HG03108 (cell line): ENCODE data around the gene LGALS9C.
A peak's percentile ranks its signal among the peaks of the same experiment; 100 is the strongest.
"Not testable (repeated sequence)": the region's sequence is repeated elsewhere in the genome, so short reads cannot be mapped to it uniquely, and the experiment has no call there.

Experiments used
- ATAC-seq: cut with Tn5 transposase; IDR thresholded peaks from one replicate; pipeline ENCODE4 v1.9.1; 2021; ENCODE audit warnings: moderate library complexity; ENCODE audit not compliant: unreplicated experiment

LGALS9C gene

DNA sequence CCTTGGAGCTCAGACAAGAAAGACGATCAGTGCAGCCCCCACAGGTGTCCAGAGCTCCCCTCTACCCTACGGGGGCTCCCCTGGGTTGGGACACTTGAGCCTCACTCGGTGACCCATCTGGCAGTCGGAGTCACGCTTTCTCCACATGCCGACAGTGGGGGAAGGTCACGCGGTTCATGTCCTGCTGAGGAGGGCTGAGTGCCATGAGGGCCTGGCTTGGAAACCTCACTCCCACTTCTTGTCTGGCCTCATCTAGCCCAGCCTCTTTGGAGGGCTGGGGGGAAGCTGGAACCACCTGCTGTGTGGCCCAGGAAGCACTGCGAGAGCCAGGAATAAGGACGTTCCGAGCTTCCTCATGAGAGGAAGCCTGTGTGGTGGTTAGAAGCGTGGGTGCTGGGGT is 1.8 kb downstream of the LGALS9C start:
- not testable (repeated sequence) for ATAC-seq

DNA sequence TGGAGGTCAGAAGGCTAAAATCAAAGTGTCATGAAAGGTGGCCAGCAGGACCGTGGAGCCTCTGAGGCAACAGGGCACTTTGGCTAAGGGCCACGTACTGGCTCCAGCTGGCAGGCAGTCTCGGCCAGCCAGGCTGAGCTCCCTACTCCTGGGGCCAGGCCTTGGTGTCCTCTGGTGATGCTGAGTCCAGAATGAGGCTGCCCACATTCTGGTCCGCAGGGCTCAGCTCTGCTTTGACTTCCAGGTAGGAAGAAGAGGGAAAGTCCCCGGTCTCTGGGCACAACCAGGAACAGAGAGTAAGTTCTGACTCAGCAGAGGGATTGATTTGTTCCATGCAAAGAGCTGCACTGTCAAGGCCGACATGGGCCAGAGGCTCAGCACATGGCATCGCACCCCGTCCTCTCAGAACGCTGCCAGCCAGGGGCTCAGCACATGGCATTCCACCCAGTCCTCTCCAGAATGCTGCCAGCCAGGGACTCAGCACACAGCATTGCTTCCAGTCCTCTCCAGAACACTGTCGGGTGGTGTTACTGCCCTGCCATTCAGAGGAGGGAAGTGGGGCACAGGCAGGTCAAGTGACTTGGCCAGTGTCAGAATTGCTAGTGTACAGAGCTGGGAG is 2.5 kb downstream of the LGALS9C start:
- ATAC-seq = not testable (repeated sequence)

DNA sequence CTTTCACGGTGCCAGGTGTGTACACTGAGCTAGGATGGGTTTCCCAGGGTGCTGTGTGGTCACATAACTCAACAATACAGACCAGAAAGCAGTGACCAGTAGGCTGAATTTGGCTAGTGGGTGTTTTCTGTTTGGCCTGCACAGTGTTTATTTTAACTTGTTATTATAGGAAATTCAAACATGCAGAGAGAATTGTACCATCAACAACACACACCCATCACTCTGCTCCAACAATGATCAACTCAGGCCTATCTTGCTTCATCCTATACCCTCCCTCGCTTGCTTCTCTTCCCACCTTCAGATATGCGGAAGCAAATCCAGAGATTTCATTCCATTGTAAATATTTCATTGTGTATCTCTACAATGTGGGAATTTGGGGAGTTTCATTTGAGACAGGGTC is 5.2 kb downstream of the LGALS9C start:
- ATAC-seq = not testable (repeated sequence)

DNA sequence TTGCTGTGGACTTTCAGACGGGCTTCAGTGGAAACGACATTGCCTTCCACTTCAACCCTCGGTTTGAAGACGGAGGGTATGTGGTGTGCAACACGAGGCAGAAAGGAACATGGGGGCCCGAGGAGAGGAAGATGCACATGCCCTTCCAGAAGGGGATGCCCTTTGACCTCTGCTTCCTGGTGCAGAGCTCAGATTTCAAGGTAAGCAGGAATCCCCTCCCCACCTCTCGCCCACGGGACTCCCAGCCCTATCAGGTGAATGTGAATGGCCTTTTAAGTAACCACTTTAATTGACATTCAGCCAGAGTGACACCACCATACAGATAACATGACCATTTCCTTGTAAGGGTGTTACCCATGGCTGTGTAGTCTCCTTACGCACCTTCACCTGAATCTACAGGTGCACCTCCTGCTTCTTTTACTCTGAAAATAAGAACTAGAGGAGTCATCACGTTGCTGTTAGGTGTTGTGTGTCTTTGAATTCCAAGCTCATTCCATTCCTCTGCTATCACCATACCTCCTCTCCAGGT is 9.4 kb downstream of the LGALS9C start:
- not testable (repeated sequence) for ATAC-seq

DNA sequence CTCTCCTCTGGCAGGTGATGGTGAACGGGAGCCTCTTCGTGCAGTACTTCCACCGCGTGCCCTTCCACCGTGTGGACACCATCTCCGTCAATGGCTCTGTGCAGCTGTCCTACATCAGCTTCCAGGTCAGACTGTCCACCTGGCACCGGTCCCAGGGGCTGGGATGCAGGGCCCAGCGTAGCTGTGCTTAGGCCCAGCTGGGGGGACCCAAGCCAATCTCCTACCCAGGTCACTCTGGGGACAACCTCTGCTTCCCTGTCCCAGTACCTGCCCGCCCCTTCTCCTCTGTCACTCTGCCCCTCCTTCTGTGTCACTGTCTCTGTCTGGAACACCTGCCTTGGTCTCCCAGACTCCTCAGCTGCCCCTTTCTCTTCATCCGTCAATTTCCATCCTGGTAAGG is 11.0 kb downstream of the LGALS9C start:
- not testable (repeated sequence) for ATAC-seq

DNA sequence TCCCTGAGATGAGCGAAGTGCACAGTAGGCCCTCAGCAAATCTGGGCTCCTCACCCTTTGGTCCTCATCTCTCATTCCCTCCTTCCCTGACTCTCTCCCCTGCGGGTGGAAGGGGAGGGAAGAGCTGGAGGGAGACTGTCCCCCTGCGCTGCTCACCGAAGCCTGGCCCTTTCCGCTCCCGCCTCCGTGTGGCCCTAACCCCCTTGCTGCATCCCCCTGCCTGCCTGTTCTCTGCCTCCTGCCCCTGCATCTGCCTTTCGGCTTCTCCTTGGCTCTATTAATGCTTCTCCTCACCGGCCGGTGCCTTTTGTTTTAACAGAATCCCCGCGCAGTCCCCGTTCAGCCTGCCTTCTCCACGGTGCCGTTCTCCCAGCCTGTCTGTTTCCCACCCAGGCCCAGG is 12.0 kb downstream of the LGALS9C start:
- ATAC-seq = not testable (repeated sequence)

DNA sequence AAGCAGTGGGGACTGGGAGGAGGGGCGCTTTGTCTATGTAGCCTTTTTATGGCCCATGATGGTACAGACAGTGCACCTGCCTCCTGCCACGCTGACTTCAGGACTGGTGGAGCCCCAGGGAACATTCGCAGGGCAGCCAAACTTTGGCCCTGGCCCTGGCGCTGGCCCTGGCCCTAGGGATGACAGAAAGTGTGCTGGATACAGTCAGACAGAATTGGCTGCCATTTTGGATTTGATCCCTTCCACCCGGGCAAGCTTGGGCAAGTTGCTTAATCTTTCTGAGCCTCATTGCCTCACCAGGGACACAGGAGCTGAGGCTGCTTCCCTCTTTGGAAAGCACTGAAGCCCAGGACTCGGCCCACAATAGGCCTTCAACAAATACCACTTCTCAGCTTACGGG is 13.4 kb downstream of the LGALS9C start:
- not testable (repeated sequence) for ATAC-seq

DNA sequence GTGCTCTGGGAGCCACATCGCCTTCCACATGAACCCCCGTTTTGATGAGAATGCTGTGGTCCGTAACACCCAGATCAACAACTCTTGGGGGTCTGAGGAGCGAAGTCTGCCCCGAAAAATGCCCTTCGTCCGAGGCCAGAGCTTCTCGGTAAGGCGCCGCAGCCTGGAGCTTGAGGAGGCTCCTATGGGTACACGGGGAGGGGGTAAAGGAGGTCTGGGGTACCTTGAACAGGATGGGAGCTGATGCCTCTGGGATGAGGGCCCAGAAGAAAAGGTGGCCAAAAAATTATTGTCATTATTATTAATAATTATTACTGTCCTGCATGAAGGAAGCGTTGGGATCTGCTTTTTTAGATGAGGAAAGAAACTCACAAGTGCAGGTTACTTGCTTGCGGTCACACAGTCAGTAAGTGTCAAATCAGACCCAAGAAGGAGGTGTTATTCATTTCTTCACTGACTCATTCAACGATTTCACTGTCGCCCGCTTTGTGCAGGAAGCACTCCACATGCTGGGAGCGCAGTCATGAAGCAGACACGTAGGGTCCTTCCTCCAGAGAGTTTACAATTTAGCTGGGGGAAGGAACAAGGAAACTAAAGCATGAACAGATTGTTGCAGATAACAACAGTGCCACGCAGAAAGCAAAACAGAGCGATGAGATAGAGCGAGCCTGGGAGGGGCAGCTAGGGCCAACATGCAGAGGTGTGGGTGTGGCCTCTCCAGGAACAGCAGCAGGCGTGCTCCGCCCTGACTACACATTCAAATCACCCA is 16.3 kb downstream of the LGALS9C start:
- peak; percentile 82 for ATAC-seq

DNA sequence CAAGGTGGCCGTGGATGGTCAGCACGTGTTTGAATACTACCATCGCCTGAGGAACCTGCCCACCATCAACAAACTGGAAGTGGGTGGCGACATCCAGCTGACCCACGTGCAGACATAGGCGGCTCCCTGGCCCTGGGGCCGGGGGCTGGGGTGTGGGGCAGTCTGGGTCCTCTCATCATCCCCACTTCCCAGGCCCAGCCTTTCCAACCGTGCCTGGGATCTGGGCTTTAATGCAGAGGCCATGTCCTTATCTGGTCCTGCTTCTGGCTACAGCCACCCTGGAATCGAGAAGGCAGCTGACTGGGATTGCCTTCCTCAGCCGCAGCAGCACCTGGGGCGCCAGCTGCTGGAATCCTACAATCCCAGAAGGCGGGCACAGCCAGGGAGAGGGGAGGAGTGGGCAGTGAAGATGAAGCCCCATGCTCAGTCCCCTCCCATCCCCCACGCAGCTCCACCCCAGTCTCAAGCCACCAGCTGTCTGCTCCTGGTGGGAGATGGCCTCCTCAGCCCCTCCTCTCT is 17.7 kb downstream of the LGALS9C start:
- not testable (repeated sequence) for ATAC-seq

DNA sequence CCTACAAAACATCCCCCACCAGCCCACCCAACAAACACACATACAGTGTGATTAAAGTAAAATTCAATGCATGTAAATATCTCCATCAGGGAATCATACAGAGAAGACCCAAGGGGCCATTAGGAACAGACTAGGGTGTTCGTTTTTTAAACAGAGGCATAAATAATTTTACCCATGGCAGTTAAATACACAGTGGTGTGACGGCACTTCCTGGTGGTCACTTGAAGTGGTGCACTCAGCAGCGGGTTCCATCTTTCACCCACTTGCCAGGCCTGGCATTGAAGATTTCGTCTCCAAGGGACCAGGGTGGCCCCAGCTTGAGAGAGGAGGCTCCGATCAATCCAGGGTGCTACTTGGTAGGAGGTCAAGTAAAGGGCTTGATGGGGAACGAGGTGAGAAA is 20.5 kb downstream of the LGALS9C start:
- ATAC-seq = not testable (repeated sequence)

DNA sequence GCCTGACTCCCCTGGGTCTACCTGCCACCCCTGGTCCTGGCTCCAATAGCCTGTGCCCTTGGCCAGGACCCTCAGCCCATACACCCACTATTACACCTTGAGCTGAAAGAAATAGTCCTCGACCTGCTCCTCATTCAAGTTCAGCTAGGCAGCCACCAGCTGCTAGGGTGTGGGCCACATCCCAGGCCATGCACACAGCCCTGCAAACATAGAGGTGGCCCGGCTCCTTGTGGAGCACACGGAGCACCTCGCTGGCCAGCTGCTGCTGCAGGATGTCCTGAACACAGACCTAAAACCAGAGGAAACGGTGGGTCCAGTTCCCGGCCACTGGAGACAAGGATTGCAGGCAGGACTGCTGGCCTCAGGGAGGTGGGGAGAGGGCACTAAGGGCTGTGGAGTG is 22.5 kb downstream of the LGALS9C start:
- not testable (repeated sequence) for ATAC-seq

DNA sequence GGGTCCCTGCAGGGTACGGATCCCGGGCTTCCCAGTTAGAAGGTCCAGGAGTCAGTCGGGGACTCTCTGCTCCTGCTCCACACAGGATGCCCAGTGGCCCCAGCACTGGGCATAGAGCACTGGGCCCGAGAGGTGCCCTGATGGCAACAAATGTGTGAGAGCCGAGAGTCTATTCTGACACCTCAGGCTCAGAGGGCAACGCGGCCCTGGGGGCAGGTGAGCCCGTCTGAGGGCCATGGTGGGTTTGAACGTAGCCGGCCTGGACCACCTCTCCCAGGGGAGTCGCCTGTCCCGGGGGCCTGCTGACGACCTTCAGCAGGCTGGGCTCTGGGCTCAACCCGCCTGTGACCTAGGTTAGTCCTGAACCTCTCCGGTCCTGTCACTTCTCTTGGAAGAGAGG is 23.2 kb downstream of the LGALS9C start:
- ATAC-seq = not testable (repeated sequence)

DNA sequence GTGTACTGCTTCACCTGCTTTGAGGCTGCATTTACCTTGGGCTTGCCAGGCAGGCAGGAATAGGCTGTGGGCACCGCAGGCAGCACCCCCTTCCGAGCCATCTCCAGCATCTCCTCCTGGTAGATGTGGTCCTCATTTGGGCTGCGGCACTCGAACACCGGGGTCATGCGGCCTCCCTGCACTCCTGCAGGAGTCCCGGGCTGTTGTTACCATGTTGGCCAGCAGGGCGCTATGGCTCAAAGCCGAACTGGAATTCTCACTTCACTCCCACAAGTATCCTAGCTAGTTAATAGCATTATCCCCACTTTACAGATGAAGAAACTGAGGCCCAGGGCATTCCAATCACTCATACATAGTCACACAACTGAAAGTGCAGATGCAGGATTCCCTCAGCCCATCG is 23.7 kb downstream of the LGALS9C start:
- not testable (repeated sequence) for ATAC-seq

DNA sequence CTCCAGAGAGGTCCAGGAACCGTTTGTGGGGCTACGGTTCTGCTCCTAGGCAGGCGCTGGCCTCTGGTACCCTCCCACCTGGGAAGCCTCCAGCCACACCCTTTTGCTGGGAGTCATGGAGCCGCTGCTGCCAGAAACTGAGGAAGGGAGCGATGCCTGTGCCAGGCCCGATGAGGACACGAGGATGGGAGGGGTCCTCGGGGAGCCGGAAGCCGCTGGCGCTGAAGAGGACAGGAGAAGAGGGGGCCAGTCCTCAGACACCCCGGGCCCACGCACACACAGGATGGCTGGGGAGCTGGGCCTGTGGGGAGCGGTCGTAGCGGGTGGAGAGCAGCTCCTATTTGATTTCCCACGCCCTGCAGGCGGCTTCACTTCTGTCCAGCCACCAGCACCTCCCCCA is 24.2 kb downstream of the LGALS9C start:
- not testable (repeated sequence) for ATAC-seq

DNA sequence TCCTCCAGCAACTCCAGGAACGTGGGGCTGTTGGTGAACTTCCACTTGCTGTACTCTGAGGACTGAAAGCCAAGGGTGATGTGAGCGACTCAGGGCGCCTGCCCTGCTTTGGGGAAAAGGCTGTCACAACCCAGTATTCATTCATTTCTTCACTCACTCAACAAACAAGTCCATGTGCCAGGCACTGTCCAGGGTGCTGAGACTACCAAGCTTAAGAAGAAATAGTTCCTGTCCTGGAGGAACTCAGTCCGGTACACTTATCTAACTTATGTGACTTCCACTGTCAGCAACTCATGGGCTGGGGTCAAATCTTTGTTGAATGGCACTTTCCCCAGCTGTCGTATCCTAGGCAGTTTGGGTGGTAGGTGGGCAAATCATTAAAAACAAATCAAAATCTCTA is 26.6 kb downstream of the LGALS9C start:
- ATAC-seq = not testable (repeated sequence)

DNA sequence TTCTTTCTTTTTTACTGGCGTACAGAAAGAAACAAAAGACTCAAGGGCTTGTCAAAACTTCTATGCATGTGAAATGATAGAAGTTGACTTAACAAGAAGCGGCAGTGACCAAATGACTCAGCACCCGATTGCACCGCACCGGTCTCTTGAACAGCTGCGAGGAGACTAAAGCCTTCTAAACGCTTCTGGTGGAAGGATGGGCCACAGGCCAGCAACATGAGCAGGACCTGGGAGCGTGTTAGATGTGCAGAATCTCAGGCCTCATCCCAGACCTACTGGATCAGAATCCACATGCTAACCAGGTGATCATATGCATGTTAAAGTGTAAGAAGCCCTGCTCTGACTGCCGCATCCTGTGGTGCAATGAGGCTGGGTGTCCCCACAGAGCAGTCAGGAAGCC is 31.1 kb downstream of the LGALS9C start:
- not testable (repeated sequence) for ATAC-seq

DNA sequence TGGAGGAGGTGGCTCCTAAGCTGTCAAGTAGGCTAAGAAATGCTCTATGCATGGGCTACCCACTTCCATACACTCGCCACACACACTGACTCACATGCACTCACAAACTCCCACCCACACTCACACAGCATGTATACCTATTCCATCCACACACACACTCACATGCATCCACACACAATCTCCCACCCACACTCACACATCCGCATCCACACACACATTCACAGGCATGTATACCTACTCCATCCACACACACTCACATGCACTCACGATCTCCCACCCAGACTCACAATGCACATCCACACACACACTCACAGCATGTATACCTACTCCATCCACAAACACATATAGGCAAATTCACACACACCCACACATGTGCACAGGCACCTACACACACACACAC is 32.1 kb downstream of the LGALS9C start:
- ATAC-seq = not testable (repeated sequence)

DNA sequence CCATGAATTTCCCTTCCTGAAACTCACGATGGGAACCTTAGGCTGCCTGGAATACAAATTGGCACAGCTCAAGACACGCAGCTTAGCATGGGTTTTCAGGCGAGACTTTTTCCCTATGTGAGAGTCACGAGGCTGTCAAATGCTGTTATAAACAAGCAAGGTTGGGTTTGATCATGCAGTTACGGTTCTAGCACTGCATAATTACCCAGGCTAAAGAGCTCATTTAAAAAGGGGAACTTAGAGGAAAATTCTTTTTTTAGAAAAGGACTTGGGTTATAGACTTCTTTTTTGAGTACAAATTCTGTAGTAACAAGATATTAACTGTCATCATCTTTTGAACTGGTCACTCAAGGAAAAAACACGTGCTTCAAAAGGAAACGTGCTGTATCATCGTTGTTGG is 44.5 kb downstream of the LGALS9C start:
- ATAC-seq = not testable (repeated sequence)

DNA sequence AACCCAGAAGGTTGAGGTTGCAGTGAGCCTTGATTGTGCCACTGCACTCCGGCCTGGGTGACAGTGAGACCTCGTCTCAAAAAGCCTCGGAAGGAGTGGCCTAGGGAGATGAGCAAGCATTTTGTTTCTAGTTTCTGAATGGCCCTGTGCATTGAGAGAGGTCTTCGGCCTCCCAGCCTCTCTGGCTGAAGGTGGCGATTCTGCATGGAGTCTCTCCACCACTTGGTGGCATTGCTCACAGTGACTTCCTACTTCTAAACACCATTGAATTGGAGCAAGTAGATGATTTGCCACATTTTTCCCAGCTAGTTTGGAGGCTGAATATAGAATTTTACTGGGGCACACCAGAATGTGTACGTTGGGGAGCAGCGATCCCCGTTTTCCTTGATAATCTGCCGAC is 48.4 kb downstream of the LGALS9C start:
- not testable (repeated sequence) for ATAC-seq

DNA sequence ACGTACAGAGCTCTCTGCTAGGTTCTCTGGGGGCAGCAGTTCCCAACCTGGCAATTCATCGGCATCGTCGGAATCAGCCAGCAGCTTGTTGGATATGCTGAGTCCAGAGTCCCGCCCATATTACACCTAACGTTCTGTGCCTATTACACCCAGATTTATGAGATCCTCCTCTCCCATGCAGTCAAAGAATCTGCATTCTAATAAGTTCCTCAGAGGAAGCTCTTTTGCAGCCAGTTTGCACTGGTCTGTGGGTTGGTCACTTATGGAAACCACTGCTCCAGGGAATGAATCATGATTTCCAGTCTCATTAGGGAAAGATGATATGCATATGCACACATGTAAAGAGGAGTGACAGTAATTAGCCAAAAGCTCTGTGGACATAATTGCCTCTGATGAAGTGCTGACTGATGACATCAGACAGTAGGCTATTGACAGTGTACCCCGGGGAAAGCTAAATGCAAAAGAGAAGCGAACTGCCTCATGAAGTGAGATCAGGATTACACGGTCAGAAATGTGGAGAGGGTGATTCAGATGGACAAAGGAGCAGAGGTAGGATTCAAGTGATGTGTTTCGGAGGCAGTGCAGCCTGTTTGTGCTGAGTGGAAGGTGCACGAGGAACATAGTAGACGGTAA is 49.7 kb downstream of the LGALS9C start:
- ATAC-seq = not testable (repeated sequence)

DNA sequence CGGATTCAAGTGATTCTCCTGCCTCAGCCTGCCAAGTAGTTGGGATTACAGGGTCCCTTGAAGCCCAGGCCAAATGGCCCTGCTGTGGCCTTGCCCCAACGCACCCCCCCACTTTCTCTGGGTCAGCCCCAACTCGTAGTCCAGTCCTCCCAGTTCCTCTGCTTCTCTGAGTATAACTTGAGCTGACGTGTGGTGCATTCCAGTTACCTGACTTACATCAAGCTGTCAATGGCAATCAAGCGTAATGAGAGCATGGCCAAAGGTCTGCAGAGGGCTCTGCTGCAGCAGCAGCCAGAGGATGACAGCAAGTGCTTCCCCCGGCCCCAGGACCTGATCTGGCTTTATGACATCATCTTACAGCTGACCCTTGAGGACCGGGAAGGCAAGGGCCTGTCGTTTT is 50.8 kb downstream of the LGALS9C start:
- ATAC-seq = not testable (repeated sequence)
